Astrocyte of the spinal cord (primary cell): ENCODE measurements around the gene SEC24C.
"Not testable (repeated sequence)": the region's sequence is repeated elsewhere in the genome, so short reads cannot be mapped to it uniquely, and the experiment has no call there.

Source experiments
- DNase-seq: peaks from one replicate; pipeline ENCODE4 v3.0.0; 2011; ENCODE audit warnings: low read depth, low spot score
- H3K4me3 ChIP-seq: 2 replicates; pipeline ENCODE4 v1.5.1; 2011; ENCODE audit warnings: low read depth, mild to moderate bottlenecking, low read length, moderate library complexity
- in situ Hi-C: cut with HindIII; loops from 2 replicates; pipeline ENCODE4 v1.10.0; 2017; ENCODE audit warnings: low sequenced_read_pairs
- TF ChIP-seq, protein P1 (sequence below): IDR thresholded peaks from 2 replicates; pipeline ENCODE4 v1.5.1; 2012; ENCODE audit warnings: low read depth, mild to moderate bottlenecking, low read length, inconsistent platforms

SEC24C gene

DNA sequence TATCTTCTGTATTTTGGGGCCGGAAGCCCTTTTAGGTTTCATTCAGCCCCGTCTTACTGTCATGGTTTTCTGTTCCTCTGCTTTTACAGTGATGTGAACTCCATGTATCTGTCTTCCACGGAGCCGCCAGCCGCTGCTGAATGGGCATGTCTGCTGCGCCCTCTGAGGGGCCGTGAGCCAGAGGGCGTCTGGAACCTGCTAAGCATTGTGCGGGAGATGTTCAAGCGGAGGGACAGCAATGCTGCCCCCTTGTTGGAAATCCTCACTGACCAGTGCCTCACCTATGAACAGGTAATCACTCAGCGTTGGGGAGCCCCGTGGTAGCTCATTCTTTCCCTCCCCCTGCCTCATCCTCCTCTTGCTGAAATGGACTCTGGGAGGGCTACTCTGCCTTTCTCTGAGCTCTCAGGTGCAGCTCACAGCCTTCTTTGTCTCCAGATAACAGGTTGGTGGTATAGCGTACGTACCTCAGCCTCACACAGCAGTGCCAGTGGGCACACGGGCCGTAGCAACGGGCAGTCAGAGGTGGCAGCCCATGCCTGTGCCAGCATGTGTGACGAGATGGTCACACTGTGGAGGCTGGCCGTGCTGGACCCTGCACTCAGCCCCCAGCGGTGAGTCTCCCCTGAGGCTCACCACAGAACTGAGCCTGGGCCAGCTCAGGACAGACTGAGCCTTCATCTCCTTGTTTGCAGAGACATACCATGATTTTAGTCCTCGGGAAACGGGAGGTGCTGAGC lies 46.9 kb downstream of the SEC24C start:
- no peak overlapping the region for H3K4me3 ChIP-seq
- TF ChIP-seq, protein P1, sequence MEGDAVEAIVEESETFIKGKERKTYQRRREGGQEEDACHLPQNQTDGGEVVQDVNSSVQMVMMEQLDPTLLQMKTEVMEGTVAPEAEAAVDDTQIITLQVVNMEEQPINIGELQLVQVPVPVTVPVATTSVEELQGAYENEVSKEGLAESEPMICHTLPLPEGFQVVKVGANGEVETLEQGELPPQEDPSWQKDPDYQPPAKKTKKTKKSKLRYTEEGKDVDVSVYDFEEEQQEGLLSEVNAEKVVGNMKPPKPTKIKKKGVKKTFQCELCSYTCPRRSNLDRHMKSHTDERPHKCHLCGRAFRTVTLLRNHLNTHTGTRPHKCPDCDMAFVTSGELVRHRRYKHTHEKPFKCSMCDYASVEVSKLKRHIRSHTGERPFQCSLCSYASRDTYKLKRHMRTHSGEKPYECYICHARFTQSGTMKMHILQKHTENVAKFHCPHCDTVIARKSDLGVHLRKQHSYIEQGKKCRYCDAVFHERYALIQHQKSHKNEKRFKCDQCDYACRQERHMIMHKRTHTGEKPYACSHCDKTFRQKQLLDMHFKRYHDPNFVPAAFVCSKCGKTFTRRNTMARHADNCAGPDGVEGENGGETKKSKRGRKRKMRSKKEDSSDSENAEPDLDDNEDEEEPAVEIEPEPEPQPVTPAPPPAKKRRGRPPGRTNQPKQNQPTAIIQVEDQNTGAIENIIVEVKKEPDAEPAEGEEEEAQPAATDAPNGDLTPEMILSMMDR = no peak
- in situ Hi-C loops = no loop called here
- DNase-seq = no peak

DNA sequence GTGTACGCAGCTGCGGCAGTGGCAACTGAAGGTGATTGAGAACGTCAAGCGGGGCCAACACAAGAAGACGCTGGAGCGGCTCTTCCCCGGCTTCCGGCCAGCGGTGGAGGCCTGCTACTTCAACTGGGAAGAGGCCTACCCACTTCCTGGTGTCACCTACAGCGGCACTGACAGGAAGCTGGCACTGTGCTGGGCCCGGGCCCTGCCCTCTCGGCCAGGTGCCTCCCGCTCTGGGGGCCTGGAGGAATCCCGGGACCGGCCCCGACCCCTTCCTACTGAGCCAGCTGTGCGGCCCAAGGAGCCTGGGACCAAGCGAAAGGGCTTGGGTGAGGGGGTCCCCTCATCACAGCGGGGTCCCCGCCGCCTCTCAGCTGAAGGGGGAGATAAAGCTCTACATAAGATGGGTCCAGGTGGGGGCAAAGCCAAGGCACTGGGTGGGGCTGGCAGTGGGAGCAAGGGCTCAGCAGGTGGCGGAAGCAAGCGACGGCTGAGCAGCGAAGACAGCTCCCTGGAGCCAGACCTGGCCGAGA lies 47.8 kb downstream of the SEC24C start:
- no peak overlapping the region for H3K4me3 ChIP-seq
- no peak for DNase-seq
- in situ Hi-C loops = no loop called here
- TF ChIP-seq, protein P1 = no peak

DNA sequence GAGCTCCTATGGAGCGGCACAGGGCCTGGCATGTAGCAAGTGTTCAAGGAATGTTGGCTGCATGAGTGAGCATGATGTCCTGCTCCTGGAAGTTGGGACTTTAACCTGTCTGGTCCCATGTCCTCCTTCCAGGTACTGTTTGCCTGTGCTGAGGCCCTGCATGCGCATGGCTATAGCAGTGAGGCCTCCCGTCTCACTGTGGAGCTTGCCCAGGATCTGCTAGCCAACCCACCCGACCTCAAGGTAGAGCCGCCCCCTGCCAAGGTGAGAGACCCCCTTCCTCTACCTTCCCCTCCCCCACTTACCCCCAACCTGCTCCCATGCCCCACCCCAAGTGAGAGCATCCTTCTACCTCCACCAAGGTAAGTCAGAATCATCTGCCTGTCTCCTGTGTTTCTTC lies 49.3 kb downstream of the SEC24C start:
- DNase-seq = no peak
- TF ChIP-seq, protein P1 = no peak
- in situ Hi-C loops = no loop called here
- no peak overlapping the region for H3K4me3 ChIP-seq

DNA sequence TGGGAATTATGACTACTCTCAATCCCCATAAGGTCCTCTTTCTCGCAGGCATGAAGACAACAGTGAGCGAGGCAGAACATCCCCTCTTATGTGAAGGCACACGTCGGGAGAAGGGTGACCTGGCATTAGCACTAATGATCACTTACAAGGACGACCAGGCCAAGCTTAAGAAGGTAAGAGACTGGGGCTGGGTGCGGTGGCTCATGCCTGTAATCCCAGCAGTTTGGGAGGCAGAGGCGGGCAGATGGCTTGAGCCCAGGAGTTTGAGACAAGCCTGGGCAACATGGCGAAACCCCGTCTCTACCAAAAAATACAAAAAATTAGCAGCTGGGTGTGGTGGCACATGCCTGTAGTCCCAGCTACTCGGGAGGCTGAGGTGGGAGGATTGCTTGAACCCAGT lies 51.3 kb downstream of the SEC24C start:
- H3K4me3 ChIP-seq, DNase-seq, in situ Hi-C loops: not testable (repeated sequence)

DNA sequence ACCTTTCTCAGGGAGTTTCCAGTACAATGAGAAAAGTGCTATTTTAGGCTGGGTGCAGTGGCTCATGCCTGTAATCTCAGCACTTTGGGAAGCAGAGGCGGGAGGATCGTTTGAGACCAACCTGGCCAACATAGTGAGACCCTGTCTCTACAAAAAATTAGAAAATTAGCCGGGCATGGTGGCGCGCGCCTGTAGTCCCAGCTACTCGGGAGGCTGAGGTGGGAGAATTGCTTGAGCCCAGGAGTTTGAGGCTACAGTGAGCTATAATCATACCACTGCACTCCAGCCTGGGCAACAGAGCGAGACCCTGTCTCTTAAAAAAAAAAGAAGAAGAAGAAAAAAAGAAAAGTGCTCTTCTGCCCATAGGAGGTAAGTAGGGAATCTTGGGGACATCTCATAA lies 51.9 kb downstream of the SEC24C start:
- DNase-seq, in situ Hi-C loops, H3K4me3 ChIP-seq: not testable (repeated sequence)

DNA sequence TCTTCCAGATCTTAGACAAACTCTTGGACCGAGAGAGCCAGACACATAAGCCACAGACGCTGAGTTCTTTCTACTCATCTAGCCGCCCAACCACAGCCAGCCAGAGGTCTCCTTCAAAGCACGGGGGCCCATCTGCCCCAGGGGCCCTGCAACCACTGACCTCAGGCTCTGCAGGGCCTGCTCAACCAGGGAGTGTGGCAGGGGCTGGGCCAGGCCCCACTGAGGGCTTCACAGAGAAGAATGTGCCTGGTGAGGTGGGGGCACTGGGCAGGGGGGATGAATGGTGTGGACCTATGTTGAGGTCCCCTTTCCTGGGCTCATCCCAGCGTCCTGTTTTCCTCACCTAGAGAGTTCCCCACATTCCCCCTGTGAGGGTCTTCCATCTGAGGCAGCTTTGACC lies 52.6 kb downstream of the SEC24C start:
- TF ChIP-seq, protein P1 = no peak

DNA sequence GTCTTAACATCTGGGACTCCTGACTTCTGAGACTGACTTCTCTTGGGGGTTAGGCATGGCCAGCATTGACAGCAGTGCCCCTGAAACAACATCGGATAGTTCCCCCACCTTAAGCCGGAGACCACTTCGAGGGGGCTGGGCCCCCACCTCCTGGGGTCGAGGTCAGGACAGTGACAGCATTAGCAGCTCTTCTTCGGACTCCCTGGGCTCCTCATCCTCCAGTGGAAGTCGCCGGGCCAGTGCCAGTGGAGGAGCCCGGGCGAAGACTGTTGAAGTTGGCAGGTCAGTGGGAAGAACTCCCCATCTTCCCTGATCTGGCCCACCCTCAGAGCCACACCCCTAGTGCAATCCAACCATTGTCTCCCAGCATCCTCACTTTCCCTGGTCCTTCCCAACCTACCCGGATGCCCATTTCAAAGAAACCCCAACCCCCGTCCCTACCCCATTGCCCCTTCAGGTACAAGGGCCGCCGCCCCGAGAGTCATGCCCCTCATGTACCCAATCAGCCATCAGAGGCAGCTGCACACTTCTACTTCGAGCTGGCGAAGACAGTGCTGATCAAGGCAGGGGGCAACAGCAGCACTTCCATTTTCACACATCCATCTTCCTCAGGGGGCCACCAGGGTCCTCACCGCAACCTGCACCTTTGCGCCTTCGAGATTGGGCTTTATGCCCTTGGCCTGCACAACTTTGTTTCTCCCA lies 53.3 kb downstream of the SEC24C start:
- in situ Hi-C loops = no loop called here
- TF ChIP-seq, protein P1 = no peak
- H3K4me3 ChIP-seq = no peak overlapping the region
- DNase-seq = no peak

More for the DNA sequence above, 52.6 kb downstream of the SEC24C start:
- DNase-seq = no peak
- in situ Hi-C loops = no loop called here
- H3K4me3 ChIP-seq = no peak overlapping the region
